Skin epidermis (tissue), 12 donors: Measurements from ENCODE around the gene VEGFC.

Experiments used
- H3K27ac ChIP-seq, 21 experiments: fragments of 200-600 bp; sonication (generic) in 11 of 21; one replicate each; pipeline ENCODE4 v1.5.0; 2020; ENCODE audit warnings: mild to moderate bottlenecking in 3 of 21, inconsistent platforms in 2 of 21, moderate library complexity in 2 of 21
- H3K4me3 ChIP-seq, 7 experiments: fragments of 200-600 bp; sonication (generic) in 2 of 7; one replicate each; pipeline ENCODE4 v1.5.0; 2020; ENCODE audit warnings: inconsistent platforms in 2 of 7, mild to moderate bottlenecking in 2 of 7, moderate library complexity in 1 of 7

The VEGFC gene

DNA sequence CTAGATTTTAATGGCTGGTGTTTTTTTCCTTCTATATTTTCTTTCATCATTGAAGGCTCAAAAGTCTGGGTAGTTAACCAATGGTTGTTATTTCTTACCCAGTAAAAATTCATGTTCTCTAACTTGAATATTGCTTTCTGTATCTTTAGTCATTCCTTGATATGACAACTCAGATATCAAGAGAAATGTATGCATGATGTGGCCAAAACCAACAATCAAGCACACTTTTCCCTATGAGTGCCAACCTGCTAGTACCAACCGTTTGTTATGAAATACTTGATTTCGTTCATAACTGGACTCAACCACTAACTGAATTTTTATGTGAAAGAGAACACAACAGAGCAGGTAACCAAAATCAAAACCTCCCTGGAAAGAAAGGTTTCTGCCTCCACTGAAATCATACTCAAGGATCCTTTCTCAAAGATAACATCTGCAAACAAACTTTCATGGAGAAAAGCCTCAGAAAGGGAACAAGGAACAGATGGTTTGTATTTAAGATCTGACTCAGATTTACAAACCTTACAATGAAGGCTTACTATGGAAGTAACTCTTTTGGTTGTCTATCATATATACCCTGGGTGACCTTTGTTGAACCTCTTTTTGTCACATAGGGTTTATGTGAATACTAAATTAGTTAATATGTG, 8.3 kb upstream of the VEGFC start:
- no peak overlapping the region for H3K27ac ChIP-seq
- H3K4me3 ChIP-seq: no peak overlapping the region

DNA sequence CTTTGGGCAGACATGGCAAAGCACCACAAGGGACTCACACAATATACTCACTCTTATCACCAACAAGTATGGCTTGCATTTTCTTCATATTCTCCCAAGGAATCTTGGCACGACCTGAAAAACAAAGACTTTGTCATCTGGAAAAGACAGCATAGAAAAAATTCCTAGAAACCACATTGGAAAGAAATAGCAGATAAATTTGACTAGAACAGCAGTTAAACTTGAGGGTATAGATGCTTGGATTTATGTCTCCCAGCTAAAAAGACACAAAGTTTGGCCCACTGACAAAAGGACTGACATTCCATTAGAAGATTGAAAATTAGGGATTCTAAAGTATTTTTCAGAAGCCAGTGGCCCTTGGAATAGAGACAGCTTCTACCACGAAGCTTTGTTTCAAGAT, 6.9 kb upstream of the VEGFC start:
- Histone ChIP-seq H3K4me3 (no peak overlapping the region), H3K27ac (no peak overlapping the region)

DNA sequence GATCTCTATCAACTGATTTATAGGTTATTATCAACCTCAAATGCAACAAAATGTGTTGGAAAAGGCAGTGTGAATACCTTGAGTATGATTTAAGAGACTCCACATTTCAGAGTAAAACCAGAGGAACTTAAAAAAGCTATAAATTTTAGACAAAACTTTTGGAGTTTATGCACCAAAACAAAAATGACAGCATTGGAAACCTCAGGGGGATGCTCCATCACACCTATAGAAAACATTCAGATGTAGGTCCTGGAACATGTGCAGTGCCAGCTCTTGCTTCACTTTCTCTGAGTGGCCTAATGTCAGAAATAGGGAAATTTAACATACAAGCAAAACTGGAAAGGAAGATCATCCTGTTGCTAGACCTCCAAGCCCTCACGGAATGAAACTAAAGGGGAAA, 5.8 kb upstream of the VEGFC start:
- H3K4me3 ChIP-seq: no peak overlapping the region
- no peak overlapping the region for H3K27ac ChIP-seq

DNA sequence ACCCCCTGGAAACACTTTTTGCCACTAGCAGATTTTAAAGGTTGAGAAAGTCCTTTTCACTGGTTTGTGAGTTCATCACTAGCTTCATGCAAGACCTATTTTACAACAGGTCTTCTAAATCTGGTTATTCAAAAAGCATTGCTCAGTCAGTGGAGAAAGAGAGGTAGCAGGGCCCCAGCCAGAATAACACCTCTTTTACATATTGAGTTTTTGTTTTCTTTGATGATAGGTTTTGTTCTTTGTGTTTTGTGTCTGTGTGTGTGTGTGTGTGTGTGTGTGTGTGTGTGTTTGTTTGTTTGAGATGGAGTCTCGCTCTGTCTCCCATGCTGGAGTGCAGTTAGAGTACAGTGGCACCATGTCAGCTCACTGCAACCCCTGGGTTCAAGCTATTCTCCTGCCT, 2.7 kb upstream of the VEGFC start:
- no peak overlapping the region for H3K4me3 ChIP-seq

DNA sequence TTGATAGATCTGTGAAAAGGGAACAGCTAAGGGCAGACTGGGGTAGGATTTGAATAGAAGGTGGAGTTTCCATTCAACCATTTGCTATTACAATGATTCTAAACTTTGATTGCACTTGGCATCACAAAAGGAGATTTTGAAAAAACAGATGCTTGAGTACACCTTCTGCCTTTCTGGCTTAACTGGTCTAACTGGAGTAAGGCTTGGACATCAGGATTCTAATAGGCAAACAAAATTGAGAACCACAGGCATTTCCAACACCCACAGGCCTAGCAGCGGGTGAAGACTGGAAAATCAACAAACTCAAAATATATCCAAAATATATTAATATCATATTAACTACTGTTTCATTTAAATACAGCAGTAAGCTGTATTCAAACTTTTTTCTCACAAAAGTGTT, 1.9 kb upstream of the VEGFC start:
- peak overlapping the region in 1 of 21 experiments; percentile 46 for H3K27ac ChIP-seq

More for the DNA sequence above, 2.7 kb upstream of the VEGFC start:
- no peak overlapping the region for H3K27ac ChIP-seq

DNA sequence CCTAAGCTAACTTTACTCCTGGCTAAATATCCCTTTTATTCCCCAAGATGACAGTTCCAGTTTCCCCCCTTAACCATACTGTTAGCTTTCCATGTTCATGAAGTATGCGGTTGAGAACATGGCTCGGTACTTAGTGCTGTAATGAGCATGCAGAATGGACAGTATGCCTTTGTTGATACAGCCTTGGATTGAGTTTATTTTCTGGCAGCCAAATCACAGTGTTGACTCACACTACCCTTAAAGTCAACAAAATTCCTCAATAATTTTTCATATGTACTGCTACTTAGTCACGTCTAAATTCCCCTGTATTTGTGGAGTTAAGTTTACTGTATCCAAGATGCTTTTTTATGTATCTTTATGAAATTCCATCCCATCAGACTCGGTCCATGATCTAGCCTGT, 1.4 kb upstream of the VEGFC start:
- H3K27ac ChIP-seq: peak overlapping the region in 1 of 21 experiments; percentile 46
- no peak overlapping the region for H3K4me3 ChIP-seq

More for the DNA sequence above, 1.9 kb upstream of the VEGFC start:
- no peak overlapping the region for H3K4me3 ChIP-seq

DNA sequence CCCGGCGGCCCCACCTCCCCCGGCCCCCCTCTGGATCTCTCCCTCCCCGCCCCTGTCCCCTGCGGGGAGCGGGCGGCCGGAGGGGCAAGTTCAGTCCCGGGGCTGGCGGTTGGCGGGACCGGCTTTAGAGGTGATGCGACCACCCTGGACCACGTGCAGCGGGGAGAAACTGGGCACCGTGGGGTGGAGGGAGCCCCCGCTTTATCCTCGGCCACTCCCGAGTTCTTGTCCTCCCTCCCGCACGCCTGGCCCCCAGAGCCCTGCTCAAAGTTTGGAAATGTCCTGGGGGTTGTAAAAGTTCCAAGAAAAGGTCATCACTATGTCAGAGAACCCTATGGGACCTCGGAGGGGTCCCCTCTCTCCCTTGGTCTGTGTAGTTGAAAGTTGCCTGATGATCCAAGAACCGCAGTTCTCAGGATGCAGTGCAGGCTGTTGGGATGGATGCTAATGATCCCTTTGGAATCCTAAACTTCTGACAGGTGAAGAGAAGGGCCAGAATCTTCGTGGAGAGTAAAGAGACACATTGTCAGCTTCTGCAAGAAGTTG, 411 bp upstream of the VEGFC start:
- H3K4me3 ChIP-seq: peak overlapping the region; percentile 16 to 75 (median 62)
- H3K27ac ChIP-seq: peak overlapping the region in 14 of 21 experiments; percentile 42 to 85 (median 64)

DNA sequence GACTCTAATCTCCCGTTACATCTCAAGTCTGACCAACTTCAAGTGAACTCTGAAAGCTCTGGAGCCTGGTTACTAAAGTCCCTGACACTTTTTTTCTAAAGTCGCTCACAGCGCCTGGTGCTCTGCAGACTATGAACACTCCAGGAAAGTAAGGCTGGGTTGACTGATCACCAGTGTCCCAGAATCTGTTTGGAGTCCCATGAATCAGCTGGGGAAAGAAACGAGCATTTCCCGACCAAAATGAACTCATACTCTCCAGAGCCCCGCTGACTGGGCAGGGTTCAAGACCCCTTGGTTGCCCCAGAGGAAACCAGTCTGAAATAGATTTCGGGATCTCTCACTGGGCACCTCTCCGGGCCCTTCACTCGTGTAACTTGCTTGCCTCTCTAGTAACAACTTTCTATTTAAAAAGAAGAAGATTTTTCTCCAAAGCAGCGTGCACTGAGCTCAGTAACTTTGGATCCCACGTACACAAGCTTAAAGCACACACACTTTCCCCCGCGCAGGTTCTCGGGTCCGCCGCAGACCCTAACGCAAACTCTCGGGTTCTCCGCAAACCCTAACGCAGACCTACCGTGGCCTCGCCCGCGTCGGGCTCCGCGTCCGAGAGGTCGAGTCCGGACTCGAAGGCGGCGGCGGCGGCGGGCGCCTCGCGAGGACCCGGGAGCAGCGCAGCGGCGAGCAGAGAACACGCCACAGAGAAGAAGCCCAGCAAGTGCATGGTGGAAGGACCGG, 964 bp downstream of the VEGFC start:
- Histone ChIP-seq H3K27ac (peak overlapping the region in 18 of 21 experiments; percentile 50 to 91 (median 76)), H3K4me3 (peak overlapping the region; percentile 40 to 75 (median 62))

DNA sequence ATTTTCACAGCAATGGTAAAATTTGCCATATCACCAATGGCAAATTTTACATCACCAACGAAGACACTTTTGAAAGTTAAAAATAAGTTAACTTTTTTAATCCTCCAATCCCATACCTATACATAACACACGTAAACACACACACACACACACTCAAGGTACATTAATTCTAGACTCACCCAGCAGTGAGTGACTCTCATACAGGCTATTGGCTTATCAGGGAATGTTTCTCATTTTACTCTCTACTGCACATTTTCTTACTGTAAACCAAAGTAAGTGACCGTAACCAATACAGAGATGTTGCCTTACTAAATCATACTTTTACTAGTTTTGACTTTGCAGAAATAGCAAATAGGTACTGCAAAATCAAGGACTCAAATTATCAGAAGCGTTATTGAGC, 2.3 kb downstream of the VEGFC start:
- no peak overlapping the region for H3K27ac ChIP-seq
- H3K4me3 ChIP-seq: no peak overlapping the region

DNA sequence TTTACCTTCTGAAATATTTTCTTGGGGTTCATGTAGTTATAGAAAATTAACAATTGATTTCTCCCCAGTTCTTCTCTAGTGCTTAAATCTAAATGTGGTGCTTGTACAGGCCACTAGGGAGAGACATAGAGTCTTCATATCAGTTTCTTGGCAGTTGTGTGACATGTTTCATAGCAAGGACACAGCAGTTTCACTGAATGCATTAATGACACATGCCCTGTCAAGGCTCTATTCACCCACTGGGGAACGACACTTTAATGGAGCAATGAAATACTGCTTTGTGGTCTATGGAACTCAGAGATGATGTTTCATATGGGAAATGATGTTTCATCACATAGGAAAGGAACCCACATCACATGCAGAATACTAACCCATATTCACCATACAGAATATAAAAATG, 2.8 kb downstream of the VEGFC start:
- Histone ChIP-seq H3K27ac (no peak overlapping the region), H3K4me3 (no peak overlapping the region)

DNA sequence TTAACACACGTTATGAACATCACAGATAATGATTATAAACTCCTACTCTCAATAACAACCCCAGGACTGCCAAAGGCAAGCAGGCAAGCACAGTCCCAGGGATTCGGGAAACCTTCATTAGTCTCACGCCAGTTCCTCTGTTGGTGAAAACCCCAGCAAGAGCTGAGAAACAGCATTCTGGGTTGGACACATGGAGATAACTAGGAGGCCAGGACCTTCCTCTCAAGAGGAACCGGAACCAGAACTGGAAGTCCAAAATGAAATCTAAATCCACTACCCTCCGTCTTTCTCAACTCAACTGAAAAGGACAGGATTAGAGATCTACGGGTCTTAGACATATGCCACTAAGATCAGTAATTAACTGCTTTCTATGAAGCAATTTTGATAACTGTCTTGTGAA, 3.8 kb downstream of the VEGFC start:
- Histone ChIP-seq H3K27ac (no peak overlapping the region), H3K4me3 (no peak overlapping the region)

DNA sequence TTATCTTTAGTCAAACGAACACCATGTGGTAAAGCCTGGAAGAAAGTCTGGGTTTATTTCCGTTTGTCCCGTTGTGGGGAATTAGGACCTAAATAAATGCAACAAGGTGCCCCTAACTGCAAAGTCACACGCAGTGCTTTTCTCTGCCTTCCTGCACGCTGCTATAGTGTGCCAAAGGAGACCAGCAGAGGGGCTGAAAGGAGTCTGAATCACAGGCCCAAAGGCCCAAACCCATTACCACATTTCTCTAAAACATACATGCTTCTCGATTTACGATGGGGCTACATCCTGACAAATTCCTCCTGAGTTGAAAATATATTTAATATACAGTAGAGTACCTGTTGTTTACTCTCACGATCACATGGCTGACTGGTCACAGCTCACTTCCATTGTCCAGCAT, 4.5 kb downstream of the VEGFC start:
- Histone ChIP-seq H3K4me3 (no peak overlapping the region), H3K27ac (no peak overlapping the region)

DNA sequence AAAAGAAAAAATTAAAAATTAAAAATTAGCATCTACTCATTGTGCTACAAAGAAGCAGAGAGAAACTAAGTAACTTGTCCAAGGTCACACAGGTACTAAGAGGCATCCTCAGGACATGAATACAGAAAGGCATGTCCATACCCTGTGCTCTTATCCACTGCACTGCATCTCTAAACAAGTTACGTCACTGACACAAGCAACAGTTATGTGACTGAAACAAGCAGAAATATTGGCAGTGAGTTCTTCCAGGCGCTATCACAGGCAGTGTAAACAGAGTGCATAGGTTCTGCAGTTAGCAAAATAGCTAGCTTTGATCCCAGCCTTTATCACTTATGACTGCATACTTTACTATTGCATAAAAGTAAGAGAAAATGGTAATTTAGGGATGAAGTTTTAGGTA, 7.9 kb downstream of the VEGFC start:
- no peak overlapping the region for H3K4me3 ChIP-seq

DNA sequence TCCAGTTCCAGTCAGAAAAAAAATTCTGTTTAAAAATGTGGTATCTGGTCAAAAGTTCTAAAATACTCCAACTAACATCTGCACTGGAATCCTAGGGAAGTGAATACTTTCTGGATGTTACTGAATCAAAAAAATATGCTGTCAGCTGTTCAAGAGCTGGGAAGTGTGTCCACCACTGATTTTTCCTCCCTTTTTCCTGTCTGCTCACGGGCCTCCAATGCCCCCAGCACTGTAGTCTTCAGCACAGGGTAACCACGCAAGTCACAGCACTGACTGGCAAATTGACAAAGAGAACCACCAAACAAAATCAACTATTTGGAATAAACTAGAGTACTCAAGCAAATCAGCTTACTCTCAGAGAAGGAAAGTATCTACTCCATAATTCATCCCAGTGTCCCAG, 9.9 kb downstream of the VEGFC start:
- Histone ChIP-seq H3K4me3 (no peak overlapping the region), H3K27ac (peak overlapping the region in 3 of 21 experiments; percentile 5 to 44 (median 18))

More for the DNA sequence above, 7.9 kb downstream of the VEGFC start:
- H3K27ac ChIP-seq: no peak overlapping the region

DNA sequence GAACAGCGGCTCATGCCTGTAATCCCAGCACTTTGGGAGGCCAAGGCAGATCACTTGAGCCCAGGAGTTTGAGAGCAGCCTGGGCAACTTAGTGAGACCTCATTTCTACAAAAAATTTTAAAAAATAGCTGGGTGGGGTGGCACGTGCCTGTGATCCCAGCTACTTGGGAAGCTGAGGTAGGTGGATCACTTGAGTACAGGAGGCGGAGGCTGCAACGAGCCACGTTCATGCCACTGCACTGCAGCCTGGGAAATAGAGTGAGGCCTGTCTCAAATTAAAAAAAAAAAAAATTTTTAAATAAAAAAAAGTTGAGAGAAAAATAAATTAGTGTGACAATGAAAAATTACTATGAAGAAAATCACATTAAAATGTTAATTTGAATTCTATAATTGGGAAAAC, 10.5 kb downstream of the VEGFC start:
- H3K27ac ChIP-seq: peak overlapping the region in 9 of 21 experiments; percentile 9 to 68 (median 43)
- no peak overlapping the region for H3K4me3 ChIP-seq

DNA sequence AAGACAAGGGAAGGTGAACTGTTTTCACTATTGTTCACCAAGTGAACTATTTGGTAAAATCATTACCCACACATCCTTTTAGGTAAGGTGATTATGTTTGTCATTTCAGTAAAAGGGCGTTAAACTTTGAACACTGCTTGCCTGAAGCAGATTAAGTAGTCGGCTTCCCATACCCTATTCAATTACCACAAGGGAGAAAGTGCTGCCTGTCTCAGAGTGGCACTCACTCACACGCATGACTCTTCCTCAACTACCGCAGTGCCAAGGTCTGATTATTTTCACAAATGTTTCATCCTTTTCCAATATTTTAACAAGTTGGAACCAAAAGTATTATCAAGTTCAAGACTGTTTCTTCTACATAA, 11.0 kb downstream of the VEGFC start:
- Histone ChIP-seq H3K27ac (peak overlapping the region in 11 of 21 experiments; percentile 8 to 74 (median 43)), H3K4me3 (no peak overlapping the region)

DNA sequence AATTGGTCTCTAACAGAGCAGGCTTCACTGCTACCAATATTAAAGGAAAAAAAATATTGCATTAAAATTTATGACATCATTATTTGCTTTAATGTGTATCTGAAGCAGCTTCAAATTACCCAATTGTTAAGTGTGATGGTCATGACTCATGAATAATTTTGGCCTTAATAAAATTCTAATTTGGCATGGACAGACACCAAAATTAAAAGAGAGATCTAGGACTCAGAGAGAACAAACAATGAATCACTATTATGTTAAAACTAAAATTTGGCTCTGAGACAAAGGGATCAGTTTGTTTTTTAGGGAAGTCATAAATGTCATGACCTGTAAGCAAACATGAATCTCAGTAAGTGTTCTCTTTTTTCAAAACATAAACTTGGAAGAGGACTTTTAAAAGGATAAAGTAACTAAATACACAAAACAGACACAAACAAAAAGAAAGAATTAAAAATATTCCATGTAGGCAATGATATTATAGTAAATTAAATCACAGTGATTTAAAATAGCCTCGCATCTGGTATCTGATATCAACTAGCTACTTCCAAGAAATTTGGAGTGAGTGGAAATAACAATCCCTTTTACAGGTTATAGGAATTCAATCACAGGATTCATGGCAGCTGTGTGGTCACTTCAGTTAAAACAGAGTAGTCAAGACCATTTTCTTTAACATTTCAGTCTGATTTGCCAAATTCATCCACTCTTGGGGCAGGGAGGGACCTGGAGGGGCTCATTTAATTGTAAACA, 11.6 kb downstream of the VEGFC start:
- no peak overlapping the region for H3K4me3 ChIP-seq
- H3K27ac ChIP-seq: peak overlapping the region in 10 of 21 experiments; percentile 8 to 74 (median 40)

DNA sequence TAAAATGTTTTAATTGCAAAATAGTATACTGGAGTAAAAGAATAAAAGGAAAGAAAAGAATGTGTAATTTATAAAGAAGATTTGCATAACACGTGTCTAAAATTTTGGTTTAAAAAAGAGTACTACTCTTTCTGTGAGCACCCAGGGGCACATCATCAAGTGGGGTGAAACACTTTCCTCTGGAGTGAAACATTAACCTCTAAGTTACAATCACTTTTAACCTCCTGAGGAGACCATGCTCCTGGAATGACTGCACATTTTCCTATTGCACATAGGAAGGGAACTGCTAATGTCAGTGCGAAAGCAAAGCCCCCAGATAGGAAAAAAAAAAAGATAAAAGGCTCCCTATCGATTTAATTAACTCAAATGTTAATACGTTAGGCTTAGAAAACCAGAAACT, 13.3 kb downstream of the VEGFC start:
- H3K4me3 ChIP-seq: no peak overlapping the region
- H3K27ac ChIP-seq: no peak overlapping the region

DNA sequence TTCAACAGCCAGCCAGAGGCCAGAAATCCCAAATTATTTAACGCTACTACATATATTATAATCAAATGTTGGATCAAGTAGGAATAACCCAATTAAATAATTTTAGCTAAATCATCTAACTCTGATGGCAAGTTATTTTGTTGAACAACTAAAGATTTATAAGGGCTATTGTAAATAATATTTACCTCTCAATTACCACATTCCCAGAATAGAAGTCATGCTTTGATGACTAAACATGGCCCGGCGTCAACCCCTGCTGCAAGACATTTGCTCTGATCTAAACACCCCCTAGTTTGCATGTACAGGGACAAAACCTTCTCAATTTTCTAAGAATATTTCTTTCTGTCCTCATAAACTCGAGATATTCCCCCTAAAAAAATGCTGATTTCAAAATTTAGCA, 14.2 kb downstream of the VEGFC start:
- Histone ChIP-seq H3K4me3 (no peak overlapping the region), H3K27ac (peak overlapping the region in 1 of 21 experiments; percentile 73)

DNA sequence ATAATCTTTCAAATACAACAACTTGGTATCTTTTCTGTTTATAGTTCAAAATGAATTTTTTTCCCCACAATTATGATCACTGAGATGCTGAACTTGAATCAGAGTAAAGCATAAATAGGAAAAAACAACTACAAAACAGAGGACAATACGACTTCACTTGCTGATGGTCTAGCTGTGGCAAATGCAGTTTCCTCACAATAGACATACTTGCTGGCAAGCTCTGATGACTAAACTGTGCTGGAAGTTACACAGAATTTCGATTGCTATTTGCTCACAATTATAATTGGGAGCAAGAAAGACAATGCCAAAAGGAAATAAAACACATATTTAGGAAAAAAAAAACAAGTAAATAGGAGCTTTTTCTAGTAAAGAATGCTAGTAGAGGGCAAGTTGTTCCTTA, 14.7 kb downstream of the VEGFC start:
- no peak overlapping the region for H3K4me3 ChIP-seq

More for the DNA sequence above, 14.7 kb downstream of the VEGFC start:
- H3K27ac ChIP-seq: peak overlapping the region in 1 of 21 experiments; percentile 73
